Esophagus muscularis mucosa (tissue), 4 donors: Measurements from ENCODE around the gene NF2.

Experiments
- EP300 ChIP-seq: sonication (generic); formaldehyde crosslinking; IDR thresholded peaks from one replicate; pipeline ENCODE4 v1.6.1; 2017; ENCODE audit warnings: antibody characterized with exemption
- POLR2A ChIP-seq: fragments of 450-650 bp; IDR thresholded peaks from one replicate; pipeline ENCODE4 v1.6.1; 2017; ENCODE audit warnings: antibody characterized with exemption, moderate library complexity, mild to moderate bottlenecking, low read depth
- POLR2AphosphoS5 ChIP-seq, 2 donors: sonication (generic); formaldehyde crosslinking; IDR thresholded peaks; one replicate each; pipeline ENCODE4 v1.6.1; 2017; ENCODE audit warnings: antibody characterized with exemption in 2 of 2
- TF ChIP-seq, protein P1 (sequence below), 3 experiments: fragments of 200-600 bp in 2 of 3; fragments of 450-650 bp in 1 of 3; sonication (generic) in 2 of 3; IDR thresholded peaks; one replicate each; pipeline ENCODE4 v1.5.1; 2017 to 2019; ENCODE audit warnings: antibody characterized with exemption in 3 of 3, mild to moderate bottlenecking in 2 of 3, moderate library complexity in 1 of 3

DNA sequence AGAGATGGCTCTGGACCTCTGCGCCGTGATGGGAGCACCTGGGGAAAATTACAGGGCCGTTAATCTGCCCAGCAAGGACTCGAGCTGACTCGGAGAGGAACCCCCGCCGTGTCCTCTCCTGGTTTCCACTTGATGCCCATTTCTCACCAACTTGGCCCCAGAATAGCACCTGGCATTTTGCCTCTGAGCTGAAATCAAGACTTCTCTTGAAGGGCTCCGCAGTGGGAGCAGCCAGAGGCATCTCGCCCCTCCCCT lies 97.4 kb downstream of the NF2 start:
- TF ChIP-seq, protein P1, sequence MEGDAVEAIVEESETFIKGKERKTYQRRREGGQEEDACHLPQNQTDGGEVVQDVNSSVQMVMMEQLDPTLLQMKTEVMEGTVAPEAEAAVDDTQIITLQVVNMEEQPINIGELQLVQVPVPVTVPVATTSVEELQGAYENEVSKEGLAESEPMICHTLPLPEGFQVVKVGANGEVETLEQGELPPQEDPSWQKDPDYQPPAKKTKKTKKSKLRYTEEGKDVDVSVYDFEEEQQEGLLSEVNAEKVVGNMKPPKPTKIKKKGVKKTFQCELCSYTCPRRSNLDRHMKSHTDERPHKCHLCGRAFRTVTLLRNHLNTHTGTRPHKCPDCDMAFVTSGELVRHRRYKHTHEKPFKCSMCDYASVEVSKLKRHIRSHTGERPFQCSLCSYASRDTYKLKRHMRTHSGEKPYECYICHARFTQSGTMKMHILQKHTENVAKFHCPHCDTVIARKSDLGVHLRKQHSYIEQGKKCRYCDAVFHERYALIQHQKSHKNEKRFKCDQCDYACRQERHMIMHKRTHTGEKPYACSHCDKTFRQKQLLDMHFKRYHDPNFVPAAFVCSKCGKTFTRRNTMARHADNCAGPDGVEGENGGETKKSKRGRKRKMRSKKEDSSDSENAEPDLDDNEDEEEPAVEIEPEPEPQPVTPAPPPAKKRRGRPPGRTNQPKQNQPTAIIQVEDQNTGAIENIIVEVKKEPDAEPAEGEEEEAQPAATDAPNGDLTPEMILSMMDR (IDR thresholded peaks at IDR 0.05) = no peak
- TF ChIP-seq POLR2A (no peak), POLR2AphosphoS5 (IDR thresholded peaks at IDR 0.05) (no peak), EP300 (no peak)
